ENCODE data around the gene EBP.

The EBP gene

GRCh38 chrX:48515842-48516241 lies 5.8 kb upstream of the EBP start:
- TF ChIP-seq CTCF (IDR thresholded peaks at IDR 0.05), result no peak

GRCh38 chrX:48516285-48516684 lies 5.3 kb upstream of the EBP start:
- TF ChIP-seq CTCF (IDR thresholded peaks at IDR 0.05), result no peak

GRCh38 chrX:48516987-48517386 lies 4.6 kb upstream of the EBP start:
- no peak for TF ChIP-seq CTCF (IDR thresholded peaks at IDR 0.05)

GRCh38 chrX:48520455-48520854 lies 1.2 kb upstream of the EBP start:
- no peak for TF ChIP-seq CTCF (IDR thresholded peaks at IDR 0.05)

GRCh38 chrX:48520976-48521352 lies 644 bp upstream of the EBP start:
- TF ChIP-seq CTCF (IDR thresholded peaks at IDR 0.05), result no peak

GRCh38 chrX:48522291-48522690 lies 683 bp downstream of the EBP start:
- no peak for TF ChIP-seq CTCF (IDR thresholded peaks at IDR 0.05)

- no peak for TF ChIP-seq CTCF (IDR thresholded peaks at IDR 0.05)
Observed at GRCh38 chrX:48523682-48524081, 2.1 kb downstream of the EBP start.

- no peak for TF ChIP-seq CTCF (IDR thresholded peaks at IDR 0.05)
Observed at GRCh38 chrX:48530736-48531135, 9.1 kb downstream of the EBP start.
